Fibroblast of lung (primary cell): Measurements from ENCODE around the gene PSTPIP2. TPM values are rescaled to one million over a fixed set of nuclear protein-coding genes. Genes with fewer than 3 reads are reported as not detected.

Experiments
- DNase-seq, 2 donors: peaks; one replicate each; pipeline versions ENCODE4 v3.0.0 to v3.0.0-alpha.2; 2010; ENCODE audit warnings: low read depth in 2 of 2
- H2AFZ ChIP-seq: 2 replicates; pipeline ENCODE4 v1.5.1; 2012; ENCODE audit warnings: low read length, control low read depth, inconsistent platforms
- H3K27ac ChIP-seq: 2 replicates; pipeline ENCODE4 v1.5.1; 2011; ENCODE audit warnings: low read length, control low read depth; ENCODE audit not compliant: insufficient read depth
- H3K27me3 ChIP-seq: 2 replicates; pipeline ENCODE4 v1.5.1; 2011; ENCODE audit warnings: mild to moderate bottlenecking, low read length; ENCODE audit not compliant: control insufficient read depth, insufficient read depth
- H3K36me3 ChIP-seq: 2 replicates; pipeline ENCODE4 v1.5.1; 2011; ENCODE audit warnings: low read length; ENCODE audit not compliant: control insufficient read depth, insufficient read depth
- H3K4me1 ChIP-seq: 2 replicates; pipeline ENCODE4 v1.5.1; 2011; ENCODE audit warnings: low read length; ENCODE audit not compliant: control insufficient read depth, insufficient read depth; ENCODE audit errors: extremely low read depth
- H3K4me2 ChIP-seq: 2 replicates; pipeline ENCODE4 v1.5.1; 2011; ENCODE audit warnings: low read length, control low read depth; ENCODE audit not compliant: insufficient read depth; ENCODE audit errors: extremely low read depth
- H3K4me3 ChIP-seq, 4 experiments: fragments of 200-600 bp in 1 of 4; sonication (generic) in 1 of 4; replicated peaks in 1 of 4; 2 replicates each; pipeline ENCODE4 v1.5.1; 2011 to 2016; ENCODE audit warnings: low read length in 4 of 4, low read depth in 3 of 4, mild to moderate bottlenecking in 3 of 4, control low read depth in 2 of 4, inconsistent platforms in 1 of 4, mixed read lengths in 1 of 4; ENCODE audit not compliant: insufficient read depth in 1 of 4; ENCODE audit errors: control extremely low read depth in 1 of 4
- H3K79me2 ChIP-seq: 2 replicates; pipeline ENCODE4 v1.5.1; 2012; ENCODE audit warnings: mild to moderate bottlenecking, low read length, inconsistent platforms; ENCODE audit not compliant: control insufficient read depth, insufficient read depth
- H3K9ac ChIP-seq: 2 replicates; pipeline ENCODE4 v1.5.1; 2011; ENCODE audit warnings: mild to moderate bottlenecking, low read length, control low read depth; ENCODE audit not compliant: insufficient read depth
- H3K9me3 ChIP-seq: 2 replicates; pipeline ENCODE4 v1.5.1; 2012; ENCODE audit warnings: low read depth, low read length; ENCODE audit not compliant: control insufficient read depth, insufficient read depth
- H4K20me1 ChIP-seq: 2 replicates; pipeline ENCODE4 v1.5.1; 2011; ENCODE audit warnings: low read length; ENCODE audit not compliant: control insufficient read depth, insufficient read depth; ENCODE audit errors: extremely low read depth
- CTCF ChIP-seq, 2 donors: IDR thresholded peaks in 1 of 2; conservative IDR thresholded peaks in 1 of 2; 1 replicate in 1 of 2; 2 replicates in 1 of 2; pipeline ENCODE4 v1.5.1; 2011 to 2012; ENCODE audit warnings: low read length in 2 of 2, control low read depth in 1 of 2, inconsistent platforms in 1 of 2, low read depth in 1 of 2, mild to moderate bottlenecking in 1 of 2
- EZH2 ChIP-seq: IDR thresholded peaks from 2 replicates; pipeline ENCODE4 v1.5.1; 2012; ENCODE audit warnings: low read length, control low read depth, mild to moderate bottlenecking; ENCODE audit errors: missing control alignments
- polyA plus RNA-seq, 2 donors: library from polyadenylated mRNA; depleted of rRNA in 1 of 2; stranded (reverse) in 1 of 2; unstranded in 1 of 2; fragments of >200 nt; gene quantifications; 2 replicates each; pipeline ENCODE4 v1.2.1, GENCODE V29; 2011 to 2012; ENCODE audit warnings: missing spikeins in 1 of 2
- total RNA-seq: library from RNA; depleted of rRNA; stranded (reverse); fragments of >200 nt; gene quantifications from 2 replicates; pipeline ENCODE4 v1.2.1, GENCODE V29; 2014

The PSTPIP2 gene
- total and polyA plus RNA-seq, 2 donors (not counting 1 experiment from before 2014, with no cell fraction given), result 13.4 to 18.4 TPM

DNA sequence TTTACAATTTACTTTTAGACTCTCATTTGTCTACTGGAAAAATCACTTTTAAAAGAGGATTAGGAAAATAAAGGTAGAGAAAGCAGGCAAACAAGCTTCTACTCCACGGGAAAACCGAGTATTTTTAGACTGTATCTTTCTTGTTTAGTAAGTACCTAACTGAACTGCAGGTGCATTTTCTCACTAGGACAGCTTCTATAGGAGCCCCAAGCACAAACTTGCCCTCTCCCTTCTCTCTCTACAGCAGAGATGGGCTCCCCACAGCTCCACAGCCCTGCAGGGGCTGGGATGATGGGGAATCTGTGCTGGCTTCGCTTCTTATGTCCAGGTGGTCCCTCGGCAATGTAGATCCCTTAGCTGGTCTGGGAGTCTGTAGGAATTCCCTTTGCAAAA lies 16.2 kb downstream of the PSTPIP2 start:
- no peak overlapping the region for H3K27ac ChIP-seq
- H3K36me3 ChIP-seq, result no peaks in the 10 kb centered on the region
- no peaks in the 10 kb centered on the region for H3K27me3 ChIP-seq
- no peak overlapping the region for H2AFZ ChIP-seq
- no peaks in the 10 kb centered on the region for H3K79me2 ChIP-seq
- DNase-seq, result no peak
- H3K4me1 ChIP-seq, result no peaks in the 10 kb centered on the region
- no peaks in the 10 kb centered on the region for H4K20me1 ChIP-seq
- H3K9me3 ChIP-seq, result no peaks in the 10 kb centered on the region
- H3K4me2 ChIP-seq, result no peak overlapping the region
- no peak overlapping the region for H3K9ac ChIP-seq
- H3K4me3 ChIP-seq, result no peak overlapping the region
- no peak for TF ChIP-seq EZH2
- no peak for TF ChIP-seq CTCF (conservative IDR thresholded peaks at IDR 0.05 in 1 of 2, IDR thresholded peaks at IDR 0.05 in 1 of 2; ENCODE audit: low read depth in 1 of 2, low read length in 2 of 2)

DNA sequence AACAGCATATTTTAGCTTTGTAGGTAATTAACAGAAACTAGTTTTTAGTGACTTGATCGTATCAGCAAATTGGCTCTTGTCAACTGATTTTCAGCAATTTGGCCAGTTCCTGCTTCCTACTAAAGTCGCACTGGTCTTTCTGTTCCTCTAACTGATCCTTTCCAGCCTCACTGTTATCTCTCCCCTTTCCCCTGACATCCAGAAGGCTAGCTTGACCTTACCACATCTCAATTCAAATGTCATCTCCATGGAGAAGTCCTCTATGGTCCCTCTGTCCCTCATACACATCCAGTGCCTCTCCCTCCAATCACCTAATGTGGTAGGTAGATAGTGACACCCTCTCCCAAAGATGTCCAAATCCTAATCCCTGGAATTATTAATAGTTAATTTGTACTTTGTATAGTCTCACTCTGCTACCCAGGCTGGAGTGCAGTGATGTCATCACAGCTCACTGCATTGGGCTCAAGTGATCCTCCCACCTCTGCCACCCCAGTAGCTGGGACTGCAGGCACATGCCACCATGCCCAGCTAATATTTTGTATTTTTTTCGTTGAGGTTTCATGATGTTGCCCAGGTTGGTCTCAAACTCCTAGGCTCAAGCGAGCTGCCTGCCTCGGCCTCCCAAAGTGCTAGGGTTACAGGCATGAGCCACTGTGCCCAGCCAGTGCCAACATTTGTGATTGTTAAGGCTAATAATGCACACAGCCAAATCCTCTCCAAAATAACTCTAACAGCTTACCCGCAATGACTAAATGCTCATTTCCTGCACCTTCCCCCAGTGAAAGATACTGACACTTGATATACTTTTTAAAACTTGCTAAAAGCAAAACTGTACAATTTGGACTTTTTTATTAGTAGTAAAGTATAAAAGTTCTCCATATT lies 16.9 kb downstream of the PSTPIP2 start:
- H3K79me2 ChIP-seq, result no peaks in the 10 kb centered on the region
- no peaks in the 10 kb centered on the region for H3K4me1 ChIP-seq
- TF ChIP-seq CTCF (conservative IDR thresholded peaks at IDR 0.05 in 1 of 2, IDR thresholded peaks at IDR 0.05 in 1 of 2; ENCODE audit: low read depth in 1 of 2, low read length in 2 of 2), result no peak
- TF ChIP-seq EZH2, result no peak
- H3K4me3 ChIP-seq, result no peak overlapping the region
- H3K27ac ChIP-seq, result no peak overlapping the region
- no peak for DNase-seq
- no peaks in the 10 kb centered on the region for H4K20me1 ChIP-seq
- H3K27me3 ChIP-seq, result no peaks in the 10 kb centered on the region
- H2AFZ ChIP-seq, result no peak overlapping the region
- no peak overlapping the region for H3K4me2 ChIP-seq
- no peaks in the 10 kb centered on the region for H3K36me3 ChIP-seq
- H3K9me3 ChIP-seq, result no peaks in the 10 kb centered on the region
- no peak overlapping the region for H3K9ac ChIP-seq

DNA sequence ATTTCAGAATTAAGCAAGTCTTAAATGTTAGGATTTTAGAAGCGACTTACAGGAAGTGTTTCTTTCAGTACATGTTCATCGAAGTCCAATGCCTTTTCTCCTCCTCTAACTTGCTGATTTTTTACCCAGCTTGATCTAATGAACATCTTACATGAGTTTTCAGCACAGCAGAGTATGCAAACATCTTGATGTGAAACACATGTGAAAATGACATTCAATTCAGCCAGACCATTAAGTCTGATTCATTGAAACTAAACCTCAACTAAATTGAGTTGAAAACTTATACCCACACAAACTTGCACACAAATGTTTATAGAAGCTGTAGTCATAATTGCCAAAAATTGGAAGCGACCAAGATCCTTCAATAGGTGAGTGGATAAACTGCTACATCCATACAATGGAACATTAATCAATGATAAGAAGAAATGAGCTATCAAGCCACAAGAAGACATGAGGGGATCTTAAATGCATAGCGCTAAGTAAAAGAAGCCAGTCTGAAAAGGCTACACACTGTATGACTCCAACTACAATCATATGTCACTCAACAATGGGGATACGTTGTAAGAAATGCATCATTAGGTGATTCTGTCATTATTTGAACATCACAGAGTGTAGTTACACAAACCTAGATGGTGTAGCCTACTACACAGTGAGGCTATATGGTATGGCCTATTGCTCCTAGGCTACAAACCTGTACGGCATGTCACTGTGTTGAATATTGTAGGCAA lies 18.5 kb downstream of the PSTPIP2 start:
- Histone ChIP-seq H3K27me3 (no peaks in the 10 kb centered on the region), H3K4me2 (peak overlapping the region; percentile 25), H3K9ac (no peak overlapping the region), H3K4me3 (no peak overlapping the region), H3K27ac (no peak overlapping the region), H3K4me1 (no peaks in the 10 kb centered on the region), H2AFZ (no peak overlapping the region), H3K36me3 (no peaks in the 10 kb centered on the region), H3K79me2 (no peaks in the 10 kb centered on the region), H3K9me3 (no peaks in the 10 kb centered on the region), H4K20me1 (no peaks in the 10 kb centered on the region)
- TF ChIP-seq EZH2 (no peak), CTCF (conservative IDR thresholded peaks at IDR 0.05 in 1 of 2, IDR thresholded peaks at IDR 0.05 in 1 of 2; ENCODE audit: low read depth in 1 of 2, low read length in 2 of 2) (no peak)
- DNase-seq, result peak; percentile 34 to 40
